ENCODE measurements around the gene WDR37.

Gene WDR37

GRCh38 chr10:1121271-1121970 lies 65.2 kb downstream of the WDR37 start:
- TF ChIP-seq, protein P1, sequence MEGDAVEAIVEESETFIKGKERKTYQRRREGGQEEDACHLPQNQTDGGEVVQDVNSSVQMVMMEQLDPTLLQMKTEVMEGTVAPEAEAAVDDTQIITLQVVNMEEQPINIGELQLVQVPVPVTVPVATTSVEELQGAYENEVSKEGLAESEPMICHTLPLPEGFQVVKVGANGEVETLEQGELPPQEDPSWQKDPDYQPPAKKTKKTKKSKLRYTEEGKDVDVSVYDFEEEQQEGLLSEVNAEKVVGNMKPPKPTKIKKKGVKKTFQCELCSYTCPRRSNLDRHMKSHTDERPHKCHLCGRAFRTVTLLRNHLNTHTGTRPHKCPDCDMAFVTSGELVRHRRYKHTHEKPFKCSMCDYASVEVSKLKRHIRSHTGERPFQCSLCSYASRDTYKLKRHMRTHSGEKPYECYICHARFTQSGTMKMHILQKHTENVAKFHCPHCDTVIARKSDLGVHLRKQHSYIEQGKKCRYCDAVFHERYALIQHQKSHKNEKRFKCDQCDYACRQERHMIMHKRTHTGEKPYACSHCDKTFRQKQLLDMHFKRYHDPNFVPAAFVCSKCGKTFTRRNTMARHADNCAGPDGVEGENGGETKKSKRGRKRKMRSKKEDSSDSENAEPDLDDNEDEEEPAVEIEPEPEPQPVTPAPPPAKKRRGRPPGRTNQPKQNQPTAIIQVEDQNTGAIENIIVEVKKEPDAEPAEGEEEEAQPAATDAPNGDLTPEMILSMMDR (IDR thresholded peaks at IDR 0.05; ENCODE audit: insufficient read depth, low read depth, low read length, missing control alignments): no peak
- DNase-seq (ENCODE audit: low read depth): no peak
- H3K4me3 ChIP-seq (ENCODE audit: low read depth, low read length): no peak overlapping the region

GRCh38 chr10:1122349-1122748 lies 66.2 kb downstream of the WDR37 start:
- no peak overlapping the region for H3K4me3 ChIP-seq (ENCODE audit: low read depth, low read length)
- DNase-seq (ENCODE audit: low read depth): no peak
- TF ChIP-seq, protein P1 (IDR thresholded peaks at IDR 0.05; ENCODE audit: insufficient read depth, low read depth, low read length, missing control alignments): no peak

DNA sequence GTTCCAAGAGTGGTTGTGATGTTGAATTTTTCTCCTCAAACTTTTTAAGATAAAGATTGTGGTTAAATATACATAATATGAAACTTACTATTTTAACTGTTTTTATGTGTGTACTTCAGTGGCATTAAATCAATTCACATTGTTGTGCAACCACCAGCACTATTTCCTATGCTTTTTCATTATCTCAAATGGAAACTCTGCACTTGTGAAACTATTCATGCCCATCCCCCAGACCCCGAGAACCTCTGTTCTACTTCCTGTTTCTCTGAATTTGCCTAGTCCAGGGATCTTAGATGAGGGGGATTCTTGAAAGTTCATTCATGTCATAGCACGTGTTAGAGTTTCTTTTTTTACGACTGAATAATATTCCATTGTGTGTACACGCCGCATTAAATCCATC lies 67.0 kb downstream of the WDR37 start:
- TF ChIP-seq, protein P1 (IDR thresholded peaks at IDR 0.05; ENCODE audit: insufficient read depth, low read depth, low read length, missing control alignments): no peak
- DNase-seq (ENCODE audit: low read depth): no peak
- no peak overlapping the region for H3K4me3 ChIP-seq (ENCODE audit: low read depth, low read length)

GRCh38 chr10:1123972-1124371 lies 67.8 kb downstream of the WDR37 start:
- DNase-seq (ENCODE audit: low read depth): no peak
- H3K4me3 ChIP-seq (ENCODE audit: low read depth, low read length): no peak overlapping the region
- TF ChIP-seq, protein P1 (IDR thresholded peaks at IDR 0.05; ENCODE audit: insufficient read depth, low read depth, low read length, missing control alignments): no peak

- TF ChIP-seq, protein P1 (IDR thresholded peaks at IDR 0.05; ENCODE audit: insufficient read depth, low read depth, low read length, missing control alignments): no peak
- DNase-seq (ENCODE audit: low read depth): no peak
- H3K4me3 ChIP-seq (ENCODE audit: low read depth, low read length): no peak overlapping the region
Observed at GRCh38 chr10:1124796-1125195, 68.6 kb downstream of the WDR37 start.

- H3K4me3 ChIP-seq (ENCODE audit: low read depth, low read length): no peak overlapping the region
- TF ChIP-seq, protein P1 (IDR thresholded peaks at IDR 0.05; ENCODE audit: insufficient read depth, low read depth, low read length, missing control alignments): no peak
- no peak for DNase-seq (ENCODE audit: low read depth)
Observed at GRCh38 chr10:1126461-1126860, 70.3 kb downstream of the WDR37 start.

DNA sequence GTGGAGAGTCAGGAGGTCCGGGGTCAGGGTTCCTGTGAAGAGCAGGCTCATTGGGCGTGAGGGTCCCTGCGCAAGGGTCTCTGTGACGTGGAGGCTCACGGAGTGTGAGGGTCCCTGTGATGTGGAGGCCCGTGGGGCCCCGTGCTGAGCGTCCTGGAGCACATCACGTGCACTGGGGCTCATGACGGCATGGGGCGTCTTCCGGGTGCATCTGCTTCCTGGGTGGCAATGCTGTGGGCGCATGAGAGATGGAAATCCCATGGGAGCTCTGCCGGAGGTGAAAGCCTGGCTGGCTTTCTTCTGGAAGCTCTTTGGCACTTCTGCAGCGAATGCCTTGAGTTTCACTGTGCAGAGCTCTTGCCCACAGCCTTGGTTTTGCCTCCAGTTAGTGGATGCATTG lies 71.4 kb downstream of the WDR37 start:
- TF ChIP-seq, protein P1 (IDR thresholded peaks at IDR 0.05; ENCODE audit: insufficient read depth, low read depth, low read length, missing control alignments): no peak
- H3K4me3 ChIP-seq (ENCODE audit: low read depth, low read length): no peak overlapping the region
- DNase-seq (ENCODE audit: low read depth): no peak
